Measurements from ENCODE around the gene FAM24B.
A peak's percentile ranks its signal among the peaks of the same experiment; 100 is the strongest.
"Not testable (repeated sequence)": the region's sequence is repeated elsewhere in the genome, so short reads cannot be mapped to it uniquely, and the experiment has no call there.

The FAM24B gene

GRCh38 chr10:122884166-122884565 lies 4.8 kb upstream of the FAM24B start:
- TF ChIP-seq CTCF (IDR thresholded peaks at IDR 0.05; ENCODE audit: low read depth, low read length) = no peak
- no peak overlapping the region for H3K4me3 ChIP-seq (replicated peaks in 1 of 2; ENCODE audit: low read depth in 2 of 2, low read length in 2 of 2)
- peak; percentile 27 to 39 for DNase-seq (ENCODE audit: low read depth in 2 of 2)

GRCh38 chr10:122882766-122883165 lies 3.4 kb upstream of the FAM24B start:
- TF ChIP-seq CTCF (IDR thresholded peaks at IDR 0.05; ENCODE audit: low read depth, low read length) = no peak
- H3K4me3 ChIP-seq (replicated peaks in 1 of 2; ENCODE audit: low read depth in 2 of 2, low read length in 2 of 2) = no peak overlapping the region
- DNase-seq (ENCODE audit: low read depth in 2 of 2) = no peak

GRCh38 chr10:122878799-122879338 lies 512 bp downstream of the FAM24B start:
- no peak for TF ChIP-seq CTCF (IDR thresholded peaks at IDR 0.05; ENCODE audit: low read depth, low read length)
- DNase-seq (ENCODE audit: low read depth in 2 of 2) = peak; percentile 23 to 56
- peak overlapping the region; percentile 75 to 81 for H3K4me3 ChIP-seq (replicated peaks in 1 of 2; ENCODE audit: low read depth in 2 of 2, low read length in 2 of 2)

GRCh38 chr10:122877264-122877663 lies 2.1 kb downstream of the FAM24B start:
- no peak for TF ChIP-seq CTCF (IDR thresholded peaks at IDR 0.05; ENCODE audit: low read depth, low read length)
- H3K4me3 ChIP-seq (replicated peaks in 1 of 2; ENCODE audit: low read depth in 2 of 2, low read length in 2 of 2) = no peak overlapping the region
- DNase-seq (ENCODE audit: low read depth in 2 of 2) = no peak

- H3K4me3 ChIP-seq (replicated peaks in 1 of 2; ENCODE audit: low read depth in 2 of 2, low read length in 2 of 2) = no peak overlapping the region
- no peak for DNase-seq (ENCODE audit: low read depth in 2 of 2)
- TF ChIP-seq CTCF (IDR thresholded peaks at IDR 0.05; ENCODE audit: low read depth, low read length) = no peak
Observed at GRCh38 chr10:122876467-122876855, 2.9 kb downstream of the FAM24B start.

- no peak overlapping the region for H3K4me3 ChIP-seq (replicated peaks in 1 of 2; ENCODE audit: low read depth in 2 of 2, low read length in 2 of 2)
- TF ChIP-seq CTCF (IDR thresholded peaks at IDR 0.05; ENCODE audit: low read depth, low read length) = no peak
- no peak for DNase-seq (ENCODE audit: low read depth in 2 of 2)
Observed at GRCh38 chr10:122875843-122876466, 3.4 kb downstream of the FAM24B start.

GRCh38 chr10:122871947-122872346 lies 7.4 kb downstream of the FAM24B start:
- H3K4me3 ChIP-seq (replicated peaks in 1 of 2; ENCODE audit: low read depth in 2 of 2, low read length in 2 of 2); DNase-seq (ENCODE audit: low read depth in 2 of 2): not testable (repeated sequence)

- DNase-seq (ENCODE audit: low read depth in 2 of 2); H3K4me3 ChIP-seq (replicated peaks in 1 of 2; ENCODE audit: low read depth in 2 of 2, low read length in 2 of 2): not testable (repeated sequence)
Observed at GRCh38 chr10:122868768-122869167, 10.6 kb downstream of the FAM24B start.

GRCh38 chr10:122866757-122867482 lies 12.5 kb downstream of the FAM24B start:
- not testable (repeated sequence) for H3K4me3 ChIP-seq (replicated peaks in 1 of 2; ENCODE audit: low read depth in 2 of 2, low read length in 2 of 2)

More at GRCh38 chr10:122866757-122867482, 12.5 kb downstream of the FAM24B start:
- peak; percentile 57 to 61 for DNase-seq (ENCODE audit: low read depth in 2 of 2)

Measured in cardiac fibroblast (primary cell).